Stimulated activated CD8-positive, alpha-beta memory T cell treated with anti-CD3 and anti-CD28 coated beads, Interleukin-12 subunit alpha, Interleukin-12 subunit beta, amount 100 ng/mL, for 1 hour (primary cell): ENCODE measurements around the gene GEMIN8.

Experiments
- DNase-seq: peaks from one replicate; pipeline ENCODE4 v3.0.0-alpha.2; 2020; ENCODE audit warnings: low read depth

GEMIN8 gene

GRCh38 chrX:14029425-14030173, at the start of gene GEMIN8:
GEMIN8 (minus strand) TSS chrX:14029892; CDS start chrX:14021478, 8,414 bp downstream.
- peak; percentile 75 for DNase-seq

GRCh38 chrX:14076639-14077038, 46.9 kb upstream of the GEMIN8 start:
- DNase-seq = no peak

GRCh38 chrX:14073556-14073955, 43.9 kb upstream of the GEMIN8 start:
- DNase-seq = no peak

DNA sequence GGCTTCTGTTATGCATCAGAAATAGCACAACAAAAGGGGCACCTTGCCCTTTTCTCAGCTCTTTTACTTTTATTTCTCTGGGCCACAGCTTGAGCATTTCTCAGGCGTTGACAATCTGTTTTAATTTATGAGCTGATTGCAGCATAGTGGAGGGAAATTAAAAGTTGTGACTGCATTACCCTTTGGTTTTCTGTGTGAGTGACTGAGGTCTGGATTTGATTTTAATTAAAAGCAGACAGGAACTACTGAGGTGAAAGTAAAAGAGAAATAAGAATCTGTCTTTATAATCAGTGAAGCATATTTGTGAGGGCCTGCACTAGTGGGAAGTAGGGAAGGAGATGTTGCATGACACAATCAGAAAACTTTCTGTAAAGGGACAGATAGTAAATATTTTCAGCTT, 43.4 kb upstream of the GEMIN8 start:
- DNase-seq = no peak

- DNase-seq = no peak
Measured at GRCh38 chrX:14065800-14066199, 36.1 kb upstream of the GEMIN8 start.

- no peak for DNase-seq
Measured at GRCh38 chrX:14064626-14065432, 35.1 kb upstream of the GEMIN8 start.

DNA sequence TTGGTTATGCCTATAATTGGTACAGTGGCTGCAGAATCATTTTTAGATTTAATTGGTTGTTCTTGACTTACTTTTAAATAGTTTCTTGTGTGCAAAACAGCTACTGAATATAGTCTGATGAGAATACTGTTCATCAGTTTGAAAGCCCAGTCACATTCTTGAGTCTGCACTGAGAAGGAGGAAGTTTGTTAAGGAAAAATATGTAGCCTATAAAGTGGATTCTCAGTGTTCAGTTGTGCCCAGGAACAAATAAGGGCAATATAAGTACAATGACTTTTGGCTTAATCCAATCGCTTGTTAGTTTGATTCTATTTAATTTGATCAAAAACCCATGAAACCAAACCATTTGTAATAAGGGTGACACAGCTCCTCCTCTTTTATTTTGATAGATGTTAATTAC, 32.8 kb upstream of the GEMIN8 start:
- no peak for DNase-seq

- DNase-seq = no peak
Measured at GRCh38 chrX:14056206-14056605, 26.5 kb upstream of the GEMIN8 start.

GRCh38 chrX:14051416-14051815, 21.7 kb upstream of the GEMIN8 start:
- no peak for DNase-seq

GRCh38 chrX:14050709-14051108, 21.0 kb upstream of the GEMIN8 start:
- no peak for DNase-seq

- DNase-seq = no peak
Measured at GRCh38 chrX:14043209-14043608, 13.5 kb upstream of the GEMIN8 start.

GRCh38 chrX:14039344-14039743, 9.7 kb upstream of the GEMIN8 start:
- peak; percentile 48 for DNase-seq

DNA sequence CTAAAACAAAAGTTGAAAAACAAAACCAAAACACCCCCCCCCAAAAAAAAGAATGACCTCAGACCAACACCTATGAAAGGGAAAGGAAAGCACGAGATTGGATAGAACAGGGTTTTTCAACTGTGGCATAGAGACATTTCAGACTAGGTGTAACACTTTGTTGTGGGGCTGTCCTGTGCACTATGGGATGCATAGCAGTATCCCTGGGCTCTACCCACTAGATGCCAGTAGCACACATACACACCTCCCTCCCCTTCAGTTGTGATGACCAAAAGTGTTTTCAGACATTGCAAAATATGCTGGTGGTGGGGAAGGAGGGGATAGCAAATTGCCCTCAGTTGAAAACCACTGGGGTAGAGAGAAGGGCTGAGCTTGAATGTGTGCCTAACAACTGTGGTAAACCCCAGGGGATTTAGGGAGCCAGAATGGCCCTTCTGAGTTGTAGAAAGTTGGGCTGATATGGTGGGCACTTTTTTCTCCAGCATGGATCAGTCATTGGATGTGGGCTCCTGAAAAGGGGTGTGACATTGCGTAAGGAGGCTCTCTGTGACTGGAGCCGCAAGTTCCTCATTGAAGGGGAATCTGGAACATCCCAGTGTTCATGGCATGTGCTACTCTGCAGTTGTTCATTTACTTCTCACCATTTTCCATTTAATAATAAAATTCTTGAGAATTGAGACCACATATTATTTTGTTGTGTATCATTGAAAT, 8.8 kb upstream of the GEMIN8 start:
- DNase-seq = no peak

DNA sequence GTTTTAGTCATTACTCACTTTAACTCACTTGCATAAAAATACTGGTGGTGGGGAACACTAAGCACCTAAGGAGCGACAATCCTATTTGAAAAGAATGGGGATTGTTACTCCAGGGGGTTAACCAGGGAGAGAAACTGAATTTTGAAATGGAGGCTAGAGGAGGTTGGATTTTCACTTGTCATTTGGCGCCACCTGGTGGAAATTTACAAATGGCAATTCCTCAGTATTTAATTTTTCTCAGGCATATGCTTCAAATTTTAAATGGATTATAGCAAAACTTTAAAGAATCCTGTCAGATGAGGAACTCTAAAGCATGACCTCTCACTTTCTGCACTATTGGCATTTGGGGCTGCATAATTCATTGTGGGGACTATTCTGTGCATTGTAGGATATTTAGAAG, 2.7 kb upstream of the GEMIN8 start:
- peak; percentile 40 for DNase-seq

- DNase-seq = no peak
Measured at GRCh38 chrX:14030174-14030530, 460 bp upstream of the GEMIN8 start.

DNA sequence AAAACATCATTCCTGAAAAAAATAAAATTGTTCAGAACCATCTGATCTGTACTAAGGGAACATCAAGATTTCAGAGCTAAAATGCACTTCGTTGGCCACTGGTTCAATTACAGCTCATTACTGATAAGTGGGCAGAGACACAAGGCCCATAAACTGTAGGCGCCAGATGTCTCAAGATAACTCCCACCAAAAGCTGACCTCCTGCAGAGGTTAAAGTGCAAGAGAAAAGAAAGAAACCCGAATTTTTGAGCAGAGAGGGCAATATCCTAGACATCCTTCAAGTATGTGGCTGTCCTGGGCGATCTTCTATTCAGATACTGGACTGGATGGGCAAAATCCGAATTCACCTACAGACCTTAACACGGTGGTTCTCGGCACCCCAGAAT, 660 bp downstream of the GEMIN8 start:
- no peak for DNase-seq

GRCh38 chrX:14028473-14028872, 1.2 kb downstream of the GEMIN8 start:
- no peak for DNase-seq

DNA sequence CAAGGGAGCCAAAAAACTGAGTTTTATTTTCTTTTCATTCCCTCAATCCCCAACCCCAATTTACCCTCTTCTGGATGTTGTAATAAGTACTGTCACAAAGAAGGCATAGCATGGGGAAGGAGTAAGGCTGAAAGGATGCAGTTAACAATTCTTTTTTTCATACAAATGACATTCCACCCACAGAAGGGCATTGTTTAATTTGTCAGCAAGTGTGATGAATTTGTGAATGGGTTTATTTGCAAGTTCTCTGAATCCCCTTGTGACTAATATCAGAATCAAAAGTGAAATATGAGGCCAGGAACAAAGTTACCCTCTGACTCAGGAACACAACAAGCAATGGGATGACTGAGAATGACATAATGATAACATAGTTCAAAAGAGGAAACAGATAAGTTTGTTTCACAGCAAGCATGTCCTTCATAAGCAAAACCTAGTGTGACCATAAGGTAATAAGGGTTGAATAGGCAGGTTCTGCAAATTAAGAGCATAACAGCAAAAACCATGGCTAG, 2.1 kb downstream of the GEMIN8 start:
- no peak for DNase-seq

GRCh38 chrX:14027036-14027435, 2.7 kb downstream of the GEMIN8 start:
- DNase-seq = no peak

DNA sequence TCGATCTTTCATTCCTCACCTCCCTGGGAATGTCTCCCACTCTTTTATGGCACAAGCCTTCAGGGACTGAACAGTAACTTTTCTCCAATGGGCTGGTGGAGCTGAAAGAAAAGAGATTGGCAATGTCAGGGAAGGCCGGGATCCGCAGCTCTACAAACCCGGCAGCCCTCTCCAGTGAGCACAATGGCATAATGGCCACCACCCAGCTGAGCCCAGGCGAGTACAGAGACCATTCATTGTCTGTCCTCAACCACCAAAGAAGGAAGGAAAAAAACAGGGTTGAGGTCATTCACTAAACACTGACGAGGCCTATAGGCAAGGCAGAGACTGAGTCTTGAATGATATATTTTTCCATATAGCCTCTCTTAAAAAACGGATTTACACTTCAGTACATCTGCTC, 3.6 kb downstream of the GEMIN8 start:
- DNase-seq = no peak

- no peak for DNase-seq
Measured at GRCh38 chrX:14022019-14022418, 7.7 kb downstream of the GEMIN8 start.

DNA sequence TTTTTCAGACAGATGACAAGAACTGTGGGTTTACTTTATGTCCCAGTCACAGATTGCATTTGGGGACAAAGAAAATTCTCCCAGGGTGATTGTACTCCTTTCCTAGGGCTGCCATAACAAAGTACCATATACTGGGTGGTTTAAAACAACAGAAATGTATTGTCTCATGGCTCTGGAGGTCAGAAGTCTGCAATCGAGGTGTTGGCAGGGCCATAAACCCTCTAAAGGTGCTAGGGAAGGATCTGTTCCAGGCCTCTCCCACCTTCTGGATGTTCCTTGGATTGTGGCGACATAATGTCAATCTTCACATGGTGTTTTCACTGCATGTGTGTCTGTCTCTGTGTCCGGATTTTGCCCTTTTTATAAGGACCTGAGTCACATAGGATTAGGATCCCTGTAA, 12.3 kb downstream of the GEMIN8 start:
- DNase-seq = no peak

- no peak for DNase-seq
Measured at GRCh38 chrX:14015941-14016340, 13.8 kb downstream of the GEMIN8 start.
